ELR (cell line): ENCODE data around the gene ALG2.
"Not testable (repeated sequence)": the region's sequence is repeated elsewhere in the genome, so short reads cannot be mapped to it uniquely, and the experiment has no call there.

Source experiments
- DNase-seq: peaks from one replicate; pipeline ENCODE4 v3.0.0-alpha.2; 2015; ENCODE audit warnings: low read depth

Gene ALG2

GRCh38 chr9:99238331-99238730 is 16.6 kb upstream of the ALG2 start:
- DNase-seq: no peak

GRCh38 chr9:99237849-99238248 is 16.1 kb upstream of the ALG2 start:
- DNase-seq: not testable (repeated sequence)

GRCh38 chr9:99237356-99237755 is 15.6 kb upstream of the ALG2 start:
- DNase-seq: no peak

GRCh38 chr9:99235926-99236634 is 14.3 kb upstream of the ALG2 start:
- DNase-seq: no peak

GRCh38 chr9:99235069-99235468 is 13.3 kb upstream of the ALG2 start:
- DNase-seq: no peak

GRCh38 chr9:99234618-99235017 is 12.9 kb upstream of the ALG2 start:
- DNase-seq: no peak

- peak; percentile 45 for DNase-seq
Measured at GRCh38 chr9:99231711-99232110, 10.0 kb upstream of the ALG2 start.

GRCh38 chr9:99230206-99230605 is 8.5 kb upstream of the ALG2 start:
- no peak for DNase-seq

- DNase-seq: no peak
Measured at GRCh38 chr9:99226054-99226453, 4.3 kb upstream of the ALG2 start.

- DNase-seq: no peak
Measured at GRCh38 chr9:99224445-99224844, 2.7 kb upstream of the ALG2 start.

- peak; percentile 15 for DNase-seq
Measured at GRCh38 chr9:99222416-99223270, 901 bp upstream of the ALG2 start.

- DNase-seq: no peak
Measured at GRCh38 chr9:99221266-99221620, 499 bp downstream of the ALG2 start.

GRCh38 chr9:99220011-99220410 is 1.7 kb downstream of the ALG2 start:
- no peak for DNase-seq

- no peak for DNase-seq
Measured at GRCh38 chr9:99216073-99216472, 5.7 kb downstream of the ALG2 start.

- no peak for DNase-seq
Measured at GRCh38 chr9:99213197-99213596, 8.5 kb downstream of the ALG2 start.

GRCh38 chr9:99211746-99212145 is 10.0 kb downstream of the ALG2 start:
- peak; percentile 5 for DNase-seq

- no peak for DNase-seq
Measured at GRCh38 chr9:99210572-99210971, 11.2 kb downstream of the ALG2 start.

- no peak for DNase-seq
Measured at GRCh38 chr9:99201603-99202002, 20.1 kb downstream of the ALG2 start.

- no peak for DNase-seq
Measured at GRCh38 chr9:99199938-99200539, 21.7 kb downstream of the ALG2 start.

GRCh38 chr9:99197987-99198386 is 23.8 kb downstream of the ALG2 start:
- no peak for DNase-seq

- DNase-seq: no peak
Measured at GRCh38 chr9:99197124-99197630, 24.6 kb downstream of the ALG2 start.

GRCh38 chr9:99196484-99196883 is 25.3 kb downstream of the ALG2 start:
- DNase-seq: not testable (repeated sequence)

- no peak for DNase-seq
Measured at GRCh38 chr9:99193466-99193821, 28.3 kb downstream of the ALG2 start.
